CD4-positive, alpha-beta T cell treated with Interferon gamma for 1 hour (primary cell): ENCODE data around the gene SDF4.

Experiments
- DNase-seq: peaks from one replicate; pipeline ENCODE4 v3.0.0-alpha.2; 2020

Gene SDF4

DNA sequence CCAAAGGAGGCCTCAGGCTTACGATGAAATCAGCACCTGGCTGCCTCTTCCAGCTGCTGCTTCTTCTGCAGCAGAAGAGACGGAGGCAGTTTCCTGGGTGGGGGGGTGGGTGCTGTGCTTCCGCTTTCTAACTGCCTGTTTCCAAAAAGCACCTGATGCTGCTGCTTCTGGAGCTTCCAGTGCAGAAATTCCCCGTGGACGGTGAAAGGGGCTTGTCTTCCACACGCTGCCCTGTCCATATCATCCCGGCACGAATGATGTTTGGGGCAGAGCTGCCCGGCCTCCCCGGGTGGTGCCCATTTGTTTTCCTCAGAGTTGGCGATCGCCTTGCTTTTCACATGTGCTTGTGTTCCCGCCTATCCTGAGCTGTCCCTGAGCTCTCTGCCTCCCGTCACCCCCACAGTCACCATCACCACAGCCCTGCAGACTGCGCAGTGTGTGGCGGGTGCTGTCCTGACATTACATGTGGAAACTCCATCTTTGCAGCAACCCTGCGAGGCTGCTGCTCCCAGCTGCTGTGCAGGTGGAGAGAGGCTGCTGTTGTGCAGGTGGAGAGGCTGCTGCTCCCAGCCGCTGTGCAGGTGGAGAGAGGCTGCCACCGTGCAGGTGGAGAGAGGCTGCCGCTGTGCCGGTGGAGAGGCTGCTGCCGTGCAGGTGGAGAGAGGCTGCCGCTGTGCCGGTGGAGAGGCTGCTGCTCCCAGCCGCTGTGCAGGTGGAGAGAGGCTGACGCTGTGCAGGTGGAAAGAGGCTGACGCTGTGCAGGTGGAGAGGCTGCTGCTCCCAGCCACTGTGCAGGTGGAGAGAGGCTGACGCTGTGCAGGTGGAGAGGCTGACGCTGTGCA lies 56.4 kb downstream of the SDF4 start:
- no peak for DNase-seq

DNA sequence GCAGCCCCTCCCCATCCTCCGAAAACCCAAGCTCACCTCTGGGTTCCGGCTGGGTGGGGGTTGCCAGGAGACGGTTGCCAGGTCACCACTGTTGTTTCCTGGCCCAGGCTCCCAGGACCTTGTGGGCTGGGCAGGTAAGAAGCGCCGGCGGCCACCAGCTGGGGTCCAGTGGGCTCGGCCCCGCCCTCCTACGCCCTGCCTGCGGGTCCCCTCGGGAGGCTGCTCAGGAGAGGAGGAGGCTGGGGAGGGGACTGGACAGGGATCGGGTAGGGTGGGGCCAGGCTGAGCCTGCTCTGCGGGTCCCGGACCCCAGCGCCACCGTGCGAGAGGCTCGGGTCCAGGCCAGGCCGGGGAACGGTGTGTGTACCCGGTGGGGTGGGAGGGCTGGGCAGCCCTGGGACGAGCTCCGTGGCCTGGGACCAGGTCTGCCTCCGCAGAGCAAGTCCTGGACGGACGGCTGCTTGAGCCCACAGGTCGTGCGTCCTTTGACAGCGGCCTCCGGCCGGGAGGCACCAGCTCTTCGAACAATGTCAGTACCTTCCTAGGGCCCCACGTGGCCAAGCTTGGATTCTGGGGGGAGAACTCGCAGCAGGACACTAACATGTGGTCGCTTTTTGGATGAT lies 57.9 kb downstream of the SDF4 start, which contains the start of gene TTLL10:
TSS of gene TTLL10 (plus strand) at position 88 of the 623 bp plus-strand sequence. CDS start 5,336 bp downstream, outside the sequence.
- peak; percentile 67 for DNase-seq

DNA sequence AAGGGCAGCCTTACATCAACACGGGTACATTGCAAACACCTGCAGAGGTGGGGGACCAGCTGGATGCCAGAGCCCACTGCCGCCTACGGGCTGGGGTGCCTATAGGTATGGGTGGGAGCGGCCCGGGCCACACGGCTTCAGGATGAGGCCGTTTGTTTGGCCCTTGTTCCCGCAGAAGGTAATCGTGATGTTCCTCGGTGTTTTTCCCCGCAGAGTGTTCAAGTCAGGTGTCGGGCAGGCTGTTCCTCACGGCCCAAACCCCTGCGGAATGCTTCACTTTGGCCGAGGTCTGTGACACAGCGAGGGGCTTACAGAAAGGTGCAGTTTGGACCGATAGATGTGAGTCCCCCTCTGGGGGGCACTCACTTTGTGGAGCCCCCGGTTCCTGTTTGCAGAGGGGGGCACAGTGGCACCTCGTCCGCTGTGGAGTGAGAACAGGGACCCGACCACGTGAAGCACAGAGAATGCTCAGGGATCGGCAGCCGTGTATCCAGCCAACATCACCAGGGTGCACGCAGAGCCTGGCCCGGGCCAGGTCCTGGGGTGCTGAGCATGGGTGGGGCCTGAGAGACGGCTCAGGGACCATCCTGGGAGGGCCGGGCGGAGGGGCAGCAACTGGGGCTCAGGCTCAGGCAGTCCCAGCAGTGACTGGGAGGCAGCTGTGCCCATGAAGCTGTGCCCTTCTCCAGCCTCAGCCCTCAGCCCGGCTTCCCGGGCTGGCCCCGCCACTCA lies 58.6 kb downstream of the SDF4 start:
- no peak for DNase-seq

DNA sequence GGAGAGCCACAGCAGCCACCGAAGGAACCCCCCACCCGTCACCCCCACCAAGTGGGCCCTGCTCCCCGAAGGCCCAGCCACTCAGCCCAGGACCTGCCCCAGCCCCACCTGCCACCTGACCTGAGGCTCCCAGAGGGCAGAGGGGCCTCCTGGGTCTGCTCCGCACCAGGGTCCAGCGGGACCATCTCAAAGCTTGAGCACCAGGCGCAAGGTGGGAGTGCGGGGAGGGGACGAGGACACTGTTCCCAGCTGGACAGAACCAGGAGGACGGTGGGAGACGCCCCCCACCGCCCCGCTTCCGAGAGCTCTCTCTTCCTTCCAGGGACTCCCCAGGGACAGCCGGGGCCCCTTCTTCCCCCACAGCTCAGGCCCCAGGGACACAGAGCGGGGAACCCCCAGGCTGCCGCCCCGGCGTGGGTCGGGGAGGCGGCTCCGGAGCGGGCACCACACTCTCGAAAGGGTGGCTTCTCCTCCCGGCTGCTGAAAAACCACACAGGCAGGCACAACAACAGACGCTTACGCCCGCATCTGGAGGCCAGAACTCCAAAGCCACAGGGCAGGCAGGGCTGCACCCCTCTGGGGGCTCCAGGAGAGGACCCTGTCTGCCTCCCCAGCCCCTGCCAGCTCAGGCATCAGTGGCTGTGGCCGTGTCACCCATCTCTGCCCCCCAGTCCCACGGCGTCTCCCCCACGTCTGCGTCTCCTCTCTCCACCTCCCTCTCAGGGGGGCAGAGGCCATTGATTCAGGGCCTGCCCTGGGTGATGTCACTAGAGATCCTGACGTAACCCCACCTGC lies 60.1 kb downstream of the SDF4 start:
- DNase-seq = peak; percentile 74

DNA sequence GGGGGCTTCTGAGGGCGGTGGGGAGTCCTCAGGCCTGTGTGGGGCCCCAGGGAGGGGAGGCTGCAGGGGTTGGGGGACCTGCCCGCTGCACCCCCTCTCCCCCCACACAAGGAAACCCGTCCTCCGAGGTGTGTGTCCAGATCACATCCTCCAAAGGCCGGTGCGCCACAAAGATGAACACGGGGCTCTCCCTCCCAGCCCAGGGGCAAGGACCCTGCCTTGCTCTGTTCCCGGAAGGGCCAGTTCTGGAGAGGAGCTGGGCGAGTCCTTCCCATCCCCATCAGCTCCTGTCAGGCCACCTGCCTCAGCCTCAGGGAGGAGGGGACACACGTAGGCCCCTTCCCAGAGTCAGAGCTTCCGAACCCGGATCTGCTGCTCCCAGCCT lies 60.6 kb downstream of the SDF4 start:
- no peak for DNase-seq

DNA sequence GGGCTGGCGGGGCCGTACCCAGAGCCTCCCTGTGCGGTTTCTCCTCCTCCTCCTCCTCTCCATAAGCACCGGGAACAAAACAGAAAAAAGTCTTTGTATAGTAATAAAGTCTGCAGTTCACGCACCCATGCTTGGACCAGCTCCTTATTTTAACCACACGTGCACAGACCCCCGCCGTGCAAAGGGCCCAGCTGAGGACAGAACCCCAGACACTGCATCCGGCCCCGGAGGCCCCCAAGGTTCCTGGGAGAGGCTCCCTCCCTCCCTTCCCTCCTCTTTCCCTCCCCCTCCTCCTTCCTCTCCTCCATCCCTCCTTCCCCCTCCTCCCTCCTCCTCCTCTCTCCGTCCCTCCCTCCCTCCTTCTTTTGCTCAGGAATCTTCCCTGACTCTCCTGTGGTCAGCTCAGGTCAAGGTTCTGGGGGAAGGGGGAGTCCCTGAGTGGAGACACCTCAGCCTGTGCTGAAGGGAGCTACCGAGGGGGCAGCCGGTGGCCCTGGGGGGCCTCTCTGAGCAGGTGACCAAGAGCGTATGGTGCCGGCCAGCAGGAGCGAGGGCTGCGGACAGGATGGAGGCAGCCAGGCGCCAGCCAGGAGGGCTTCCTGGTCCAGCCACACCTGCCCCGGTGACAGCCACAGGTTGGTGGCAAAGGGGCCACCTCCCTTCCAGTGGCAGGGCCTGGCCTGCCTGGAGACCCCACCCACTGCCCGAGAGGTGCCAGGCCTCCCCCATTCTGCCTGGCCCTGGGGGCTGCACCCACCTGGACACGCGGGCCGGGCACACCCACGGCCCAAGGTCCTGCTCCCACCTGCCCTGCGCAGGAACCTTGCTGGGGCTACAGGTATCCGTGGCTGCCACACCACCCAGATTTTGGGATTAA lies 61.3 kb downstream of the SDF4 start:
- DNase-seq = no peak

DNA sequence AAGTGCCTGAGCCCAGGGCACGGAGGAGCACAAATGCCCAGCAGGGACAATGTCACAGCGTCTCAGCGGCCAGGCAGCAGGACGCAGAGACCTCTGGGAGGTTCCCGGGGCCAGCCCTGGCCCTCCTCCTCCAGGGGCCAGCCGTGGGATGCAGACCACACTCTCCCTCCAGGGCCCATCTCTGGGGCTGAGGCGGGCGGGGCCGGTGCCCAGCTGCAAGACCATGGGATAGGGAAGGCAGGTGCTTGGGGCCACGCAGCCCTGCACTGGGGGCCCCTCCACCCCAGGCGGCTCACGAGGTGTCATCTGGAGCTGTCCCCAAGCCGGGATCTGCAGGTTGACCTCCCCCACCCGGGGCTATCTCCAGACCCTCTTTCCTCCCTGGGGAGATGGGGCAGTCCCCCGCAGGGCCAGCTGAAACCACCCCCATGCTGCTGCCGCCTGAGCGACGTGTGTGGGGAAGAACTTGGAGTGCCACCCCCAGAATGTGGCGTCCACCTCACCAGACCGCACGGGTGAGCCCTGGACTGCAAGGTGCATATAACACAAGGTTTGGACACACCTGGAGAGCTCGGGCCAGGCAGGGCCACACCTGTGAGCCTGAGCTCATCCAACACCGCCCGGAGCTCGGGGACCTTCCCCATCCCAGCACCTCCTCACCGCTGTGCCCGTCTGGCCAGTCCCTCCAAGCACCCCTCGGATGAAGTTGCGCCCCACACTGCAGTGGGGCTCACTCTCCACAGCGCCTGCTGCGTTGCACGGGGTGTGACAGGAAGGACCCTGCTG lies 62.2 kb downstream of the SDF4 start:
- no peak for DNase-seq

DNA sequence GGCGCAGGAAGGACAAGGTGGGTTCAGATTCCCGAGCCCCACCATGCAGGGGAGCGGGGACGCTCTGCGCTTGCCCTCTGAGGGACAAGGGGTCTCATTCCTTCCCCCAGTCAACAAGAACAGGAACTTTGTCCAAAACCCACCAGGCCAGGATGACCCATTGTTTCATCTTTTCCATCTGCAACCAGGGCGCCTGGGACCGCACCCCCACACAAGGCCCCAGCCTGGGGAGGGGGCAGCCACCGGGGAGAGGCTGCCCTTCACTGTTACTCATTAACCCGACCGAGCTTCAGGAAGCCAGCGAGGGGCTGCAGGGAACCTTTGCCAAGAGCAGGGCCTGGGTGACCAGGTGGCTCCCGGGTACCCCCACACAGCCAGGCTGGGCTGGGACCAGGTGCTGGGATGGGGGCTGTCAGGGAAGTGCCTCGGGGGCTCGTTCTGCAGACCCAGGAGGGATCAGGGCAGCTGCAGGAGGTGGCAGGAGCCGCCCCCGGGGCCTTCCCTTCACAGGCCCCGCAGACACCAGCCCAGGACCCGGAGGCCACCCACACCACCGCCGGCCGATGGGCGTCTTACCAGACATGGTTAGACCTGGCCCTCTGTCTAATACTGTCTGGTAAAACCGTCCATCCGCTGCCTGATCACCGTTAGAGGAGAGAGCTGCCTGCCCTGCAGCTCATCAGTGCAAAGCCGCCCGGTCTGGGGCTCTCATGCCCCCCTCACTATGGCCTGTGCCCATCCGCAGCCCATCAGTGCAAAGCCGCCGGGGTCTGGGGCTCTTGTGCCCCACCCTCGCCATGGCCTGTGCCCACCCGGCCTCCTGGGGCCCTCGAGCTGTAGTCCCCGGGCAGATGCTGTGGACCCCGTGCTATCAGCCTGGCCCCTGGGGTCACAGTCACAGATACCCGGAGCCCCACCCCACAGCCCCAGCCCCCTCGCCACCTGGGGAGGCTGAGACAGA lies 63.1 kb downstream of the SDF4 start:
- no peak for DNase-seq

DNA sequence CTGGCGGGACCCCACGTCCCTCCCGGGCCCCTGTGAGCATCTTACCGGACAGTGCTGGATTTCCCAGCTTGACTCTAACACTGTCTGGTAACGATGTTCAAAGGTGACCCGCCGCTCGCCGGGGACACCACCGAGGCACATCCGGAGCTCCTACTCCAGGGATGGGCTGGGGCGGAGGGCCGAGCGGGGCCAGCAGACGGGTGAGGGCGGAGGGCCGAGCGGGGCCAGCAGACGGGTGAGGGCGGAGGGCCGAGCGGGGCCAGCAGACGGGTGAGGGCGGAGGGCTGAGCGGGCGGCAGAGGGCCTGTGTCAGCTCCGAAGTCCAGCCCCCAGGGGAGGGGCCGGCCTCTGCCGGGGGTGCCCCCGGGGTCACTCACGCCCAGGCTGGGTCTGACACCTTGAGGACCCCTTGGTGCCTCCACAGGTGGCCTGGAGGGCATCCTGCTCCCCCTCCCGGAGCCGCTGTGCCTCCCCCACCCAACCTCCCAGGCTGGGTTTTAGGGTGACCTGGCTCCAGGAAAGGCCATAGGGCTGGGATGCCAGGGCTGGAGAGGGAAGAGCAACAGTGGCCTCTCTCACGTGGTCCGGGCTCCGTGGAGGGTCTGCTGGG lies 63.9 kb downstream of the SDF4 start:
- no peak for DNase-seq

DNA sequence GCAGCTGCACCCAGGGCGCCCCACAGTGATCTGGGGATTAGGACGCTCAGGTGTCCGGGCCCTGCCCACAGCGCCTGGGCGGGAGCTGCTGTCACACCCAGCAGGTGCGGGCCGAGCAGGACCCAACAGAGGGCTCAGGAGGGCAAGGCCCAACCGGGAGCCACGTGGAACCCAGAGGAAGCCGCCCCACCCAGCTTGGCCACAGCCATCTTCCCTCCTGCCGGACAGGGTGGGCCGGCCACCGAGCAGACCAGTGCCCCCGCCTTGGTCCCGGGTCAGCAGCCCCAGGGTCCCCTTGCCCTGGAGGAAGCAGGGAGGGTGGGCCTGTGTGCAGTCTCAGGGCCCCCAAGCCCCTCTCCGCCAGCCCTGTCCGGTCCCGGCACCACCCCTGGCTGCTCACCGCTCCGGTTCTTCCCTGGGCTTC lies 64.4 kb downstream of the SDF4 start:
- no peak for DNase-seq
